Motor neuron (in vitro differentiated cells): Measurements from ENCODE around the gene PRKCA. TPM values are rescaled to one million over a fixed set of nuclear protein-coding genes. Genes with fewer than 3 reads are reported as not detected.

Experiments
- ATAC-seq, 8 experiments: fragments of 200-7000 bp; cut with Tn5 transposase; replicated peaks in 6 of 8; 2 replicates each; pipeline ENCODE4 v1.8.0; 2021; ENCODE audit warnings: mild to moderate bottlenecking in 8 of 8, moderate library complexity in 8 of 8
- H3K27ac ChIP-seq, 2 donors: fragments of 250-450 bp; sonication (Bioruptor Pico); 2 replicates each; pipeline ENCODE4 v1.9.0; 2021; ENCODE audit warnings: antibody characterized with exemption in 2 of 2, mild to moderate bottlenecking in 2 of 2, moderate library complexity in 1 of 2
- H3K4me1 ChIP-seq, 2 donors: fragments of 250-450 bp; sonication (Bioruptor Pico); replicated peaks in 1 of 2; 2 replicates each; pipeline ENCODE4 v1.6.1; 2021; ENCODE audit warnings: antibody characterized with exemption in 2 of 2, mild to moderate bottlenecking in 2 of 2, moderate library complexity in 1 of 2
- H3K4me3 ChIP-seq, 5 donors: fragments of 250-450 bp; sonication (Bioruptor Pico); 2 replicates each; pipeline ENCODE4 v1.9.0; 2021; ENCODE audit warnings: antibody characterized with exemption in 5 of 5, mild to moderate bottlenecking in 5 of 5, moderate library complexity in 4 of 5
- WGBS, 10 experiments: fragments of 450-650 bp; shearing (Covaris generic); methylation state at CpG; one replicate each; pipeline ENCODE4 v1.0.0; 2022; 5-methylcytosine and 5-hydroxymethylcytosine counted together
- in situ Hi-C, 9 experiments: fragments of 400-800 bp; cut with MboI; loops; one replicate each; pipeline ENCODE4 v1.15.0; 2021; ENCODE audit warnings: low sequenced_read_pairs in 9 of 9, low pct_unique_long_range_greater_than_20kb in 2 of 9; ENCODE audit not compliant: unreplicated experiment in 9 of 9
- total RNA-seq, 8 experiments: library from RNA; unstranded; fragments of 300-600 nt; gene quantifications; 2 replicates each; pipeline versions ENCODE4 v1.2.3 to v1.2.4, GENCODE V29; 2022

PRKCA gene
- total RNA-seq, 8 experiments from 2014 or later = 5.6 to 38.8 (median 8.7) TPM

DNA sequence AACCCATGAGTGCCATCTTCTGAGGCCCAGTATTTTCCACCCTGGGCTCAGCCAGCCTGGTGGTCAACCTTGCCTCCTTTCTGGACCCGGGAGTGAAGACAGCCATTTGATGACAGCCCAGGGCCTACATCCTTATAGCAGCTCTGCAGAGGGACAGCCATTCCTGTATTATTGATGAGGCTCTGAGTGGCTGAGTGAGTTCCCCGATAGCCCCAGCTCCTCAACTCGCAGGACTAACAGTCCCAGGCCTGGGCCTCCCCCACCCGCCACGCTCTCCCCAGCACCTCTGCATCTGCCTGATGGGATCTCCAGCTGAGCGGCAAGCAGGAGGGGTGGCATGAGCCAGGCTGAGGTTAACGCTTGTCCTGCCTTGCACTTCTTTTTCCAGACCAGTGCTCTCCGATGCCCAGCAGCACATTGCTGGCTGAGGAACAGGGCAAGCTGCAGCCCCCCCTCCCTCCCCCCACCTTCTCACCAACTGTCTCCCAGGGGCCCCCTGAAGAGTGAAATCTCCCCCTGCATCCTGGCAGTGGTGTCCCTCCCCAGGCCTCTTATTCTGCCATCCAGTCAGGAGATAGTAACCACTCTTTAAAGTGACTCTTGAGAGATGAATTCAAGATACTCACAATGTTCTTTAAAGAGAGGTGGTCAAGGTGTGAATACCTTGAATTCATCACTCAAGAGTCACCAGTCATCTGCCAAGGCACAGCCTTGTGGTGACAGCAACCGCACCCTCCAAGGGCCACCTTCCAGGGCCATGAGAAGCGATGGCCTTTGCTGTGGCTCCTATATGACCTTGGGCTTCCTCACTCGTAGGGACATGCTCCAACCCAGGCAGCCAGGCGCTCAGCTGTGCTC lies 556.0 kb downstream of the PRKCA start:
- Histone ChIP-seq H3K4me1 (no peaks in the 10 kb centered on the region), H3K4me3 (no peak overlapping the region), H3K27ac (no peak overlapping the region)
- in situ Hi-C loops = no loop called here
- 83 to 100% (median 87%) methylated on average over 1 to 5 of the region's 12 CpGs; no CpG with 5 or more reads in 4 of the 10 experiments for WGBS, 10 experiments
- no peak for ATAC-seq

DNA sequence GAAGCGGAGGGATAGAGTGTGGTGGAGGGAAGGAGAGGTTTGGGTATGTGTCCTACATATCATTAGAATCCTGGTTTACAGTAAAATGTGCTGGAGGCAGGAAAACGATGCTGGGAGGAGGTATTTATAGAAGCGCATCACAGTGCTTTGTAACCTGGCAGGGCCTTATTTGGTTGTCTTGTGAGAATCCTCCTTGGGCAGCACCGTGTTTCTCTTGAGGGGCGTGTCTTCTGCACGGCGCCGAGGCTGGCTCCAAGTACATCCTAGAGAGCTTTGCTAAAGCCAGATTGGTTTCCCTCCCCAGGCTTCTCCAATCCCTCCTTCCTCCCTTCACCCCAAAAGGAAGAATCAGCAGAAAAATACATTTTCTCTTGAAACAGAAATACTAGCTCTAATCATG lies 556.9 kb downstream of the PRKCA start:
- WGBS, 10 experiments = 0 to 80% (median 71%) methylated on average over 2 to 8 of the region's 8 CpGs; no CpG with 5 or more reads in 5 of the 10 experiments
- Histone ChIP-seq H3K27ac (no peak overlapping the region), H3K4me3 (no peak overlapping the region), H3K4me1 (no peaks in the 10 kb centered on the region)
- in situ Hi-C loops = no loop called here
- ATAC-seq = peak in 1 of 8 experiments; percentile 67

DNA sequence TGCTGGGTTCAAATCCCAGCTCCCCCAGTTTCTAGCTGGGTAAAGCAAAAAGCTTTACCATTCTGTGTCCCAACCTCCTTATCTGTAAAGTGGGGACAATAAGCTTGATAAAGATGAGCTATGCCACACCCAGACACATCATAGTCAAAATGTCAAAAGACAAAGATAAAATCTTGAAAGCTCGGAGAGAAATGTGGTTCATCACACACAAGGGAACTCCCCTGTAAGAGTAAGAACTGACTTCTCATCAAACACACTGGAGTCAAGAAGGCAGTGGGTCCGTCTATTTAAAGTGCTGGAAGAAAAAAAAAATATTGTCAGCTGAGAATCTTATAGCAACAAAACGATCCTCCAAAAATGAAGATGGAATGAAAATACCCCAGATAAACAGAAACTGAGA lies 557.8 kb downstream of the PRKCA start:
- WGBS, 10 experiments = 39 to 87% (median 63%) methylated on average over 1 to 3 of the region's 3 CpGs
- no peak for ATAC-seq
- Histone ChIP-seq H3K27ac (no peak overlapping the region), H3K4me3 (no peak overlapping the region), H3K4me1 (no peaks in the 10 kb centered on the region)
- in situ Hi-C loops = no loop called here

Other genes starting within 250 kb of the PRKCA start
- 10 to 100 TPM in 1 of 8 experiments, 1 to 10 TPM in 7; 4.1 to 15.7 (median 7.9) TPM for gene CEP112, start 110.5 kb upstream of the PRKCA start, total RNA-seq
- not detected for gene APOH, start 73.2 kb upstream of the PRKCA start, total RNA-seq